Central memory CD4-positive, alpha-beta T cell (primary cell): ENCODE measurements around the gene ARHGAP32.
"Not testable (repeated sequence)": the region's sequence is repeated elsewhere in the genome, so short reads cannot be mapped to it uniquely, and the experiment has no call there.

Experiments used
- DNase-seq: peaks from one replicate; pipeline ENCODE4 v3.0.0; 2022

Gene ARHGAP32

DNA sequence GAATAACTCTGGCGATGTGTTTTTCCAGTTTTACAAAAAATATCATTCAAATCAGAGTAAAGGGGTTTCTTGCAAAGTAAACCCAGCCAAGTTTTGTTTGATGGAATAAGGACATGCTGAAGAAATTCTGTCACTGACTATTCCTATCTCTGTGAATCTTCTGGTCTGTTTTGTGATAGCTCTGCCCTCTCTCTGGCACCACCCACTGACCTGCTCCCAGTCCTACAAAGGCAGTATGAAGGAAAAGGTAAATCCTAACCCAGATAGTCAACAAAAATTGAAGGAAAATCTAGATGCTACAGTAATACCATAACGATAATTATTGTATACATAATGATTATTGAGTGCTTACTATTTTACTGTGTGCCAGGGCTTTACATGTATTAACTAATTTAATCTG is 173.1 kb downstream of the ARHGAP32 start:
- no peak for DNase-seq

DNA sequence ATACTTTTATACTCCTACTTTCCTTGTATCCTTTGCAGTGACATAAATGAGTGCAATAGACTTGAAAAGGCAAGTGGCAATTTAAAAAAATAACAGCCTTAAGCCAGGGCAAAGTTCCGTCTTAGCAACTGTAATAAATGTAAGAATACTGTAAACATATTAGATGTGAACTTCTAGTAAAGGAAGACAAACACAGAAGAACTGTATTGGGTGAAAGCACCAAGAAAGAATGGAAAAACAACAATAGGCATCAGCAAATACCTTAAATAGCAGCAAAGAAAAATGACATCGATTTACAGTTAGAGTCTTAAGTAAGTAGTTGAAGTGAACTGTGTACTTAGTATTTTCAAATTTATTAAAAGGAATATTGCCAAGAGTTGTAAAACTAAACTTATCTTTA is 174.0 kb downstream of the ARHGAP32 start:
- DNase-seq = no peak

DNA sequence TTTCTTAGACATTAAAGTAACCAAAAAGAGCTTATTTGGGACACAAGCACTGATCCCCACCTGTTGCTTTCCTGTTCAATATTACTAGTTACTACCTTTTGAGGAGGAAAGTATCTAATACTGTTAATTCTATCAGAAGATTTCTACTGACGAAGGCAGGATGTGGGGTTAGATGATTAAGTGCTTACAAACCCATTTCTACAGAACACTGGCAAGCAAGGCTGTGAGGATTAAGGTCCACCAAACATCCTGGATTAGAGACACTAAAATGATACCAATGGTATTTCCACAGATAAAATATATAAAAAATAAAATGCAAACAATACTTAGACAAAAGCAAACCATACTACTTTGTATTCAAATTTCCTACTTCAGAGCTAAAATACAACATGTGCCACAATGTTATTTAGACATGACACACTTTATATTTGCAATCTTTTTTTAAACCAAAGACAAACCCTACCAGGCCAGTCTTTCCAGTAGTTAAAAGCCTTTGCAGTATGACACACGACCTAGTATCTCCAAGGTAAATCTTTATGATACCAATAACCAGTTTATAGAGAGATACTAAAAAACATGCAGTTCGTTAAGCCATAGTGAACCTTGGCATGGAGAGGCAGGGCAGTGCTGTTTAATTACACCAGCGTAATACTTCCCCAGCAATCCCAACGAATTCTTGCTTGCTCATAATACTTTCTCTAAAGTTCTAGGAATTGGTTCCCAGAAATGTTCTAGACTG is 178.2 kb downstream of the ARHGAP32 start:
- no peak for DNase-seq

DNA sequence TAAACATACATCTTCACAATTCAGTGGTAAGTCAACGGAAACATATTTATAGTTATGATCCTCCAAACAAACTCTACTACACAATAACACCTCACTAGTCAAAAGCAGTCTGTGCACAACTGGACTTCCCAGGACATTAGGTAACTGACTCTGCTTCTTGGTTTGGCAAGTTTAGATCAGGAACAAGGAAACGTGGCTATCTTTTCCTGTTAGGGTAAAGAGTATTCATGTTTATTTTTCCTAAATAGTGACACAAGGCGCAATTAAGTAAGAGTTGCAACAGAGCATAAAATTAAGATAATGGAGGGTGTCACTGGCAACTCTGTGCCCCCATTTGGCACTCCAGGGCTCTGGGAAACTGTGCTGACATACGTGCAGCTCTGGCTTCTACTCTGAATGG is 179.2 kb downstream of the ARHGAP32 start:
- no peak for DNase-seq

DNA sequence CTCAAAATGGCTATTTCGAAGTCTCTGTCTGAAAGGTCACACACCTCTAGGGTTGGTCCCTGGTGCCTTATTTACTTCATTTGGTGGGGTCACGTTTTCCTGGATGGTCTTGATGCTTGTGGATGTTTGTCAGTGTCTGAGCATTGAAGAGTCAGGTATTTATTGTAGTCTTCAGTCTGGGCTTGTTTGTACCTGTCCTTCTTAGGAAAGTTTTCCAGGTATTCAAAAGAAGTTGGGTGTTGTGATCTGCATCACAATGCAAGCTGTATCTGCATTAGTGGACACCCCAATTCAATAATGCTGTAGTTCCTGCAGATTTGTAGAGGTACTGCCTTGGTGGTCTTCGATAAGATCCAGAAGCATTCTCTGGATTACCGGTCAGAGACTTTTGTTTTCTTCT is 186.0 kb downstream of the ARHGAP32 start:
- no peak for DNase-seq

DNA sequence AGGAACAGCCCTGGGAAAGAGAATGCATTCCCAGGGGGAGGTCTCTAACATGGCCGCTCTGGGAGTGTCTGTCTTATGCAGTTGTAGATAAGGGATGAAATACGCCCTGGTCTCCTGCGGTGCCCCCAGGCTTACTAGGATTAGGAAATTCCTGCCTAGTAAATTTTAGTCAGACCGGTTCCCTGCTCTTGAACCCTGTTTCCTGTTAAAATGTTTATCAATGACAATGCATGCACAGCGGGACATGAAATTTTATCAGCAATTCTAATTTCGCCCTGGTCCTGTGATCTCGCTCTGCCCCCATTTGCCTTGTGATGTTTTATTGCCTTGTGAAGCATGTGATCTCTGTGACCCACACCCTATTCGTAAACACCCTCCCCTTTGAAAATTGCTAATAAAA is 193.0 kb downstream of the ARHGAP32 start:
- not testable (repeated sequence) for DNase-seq

DNA sequence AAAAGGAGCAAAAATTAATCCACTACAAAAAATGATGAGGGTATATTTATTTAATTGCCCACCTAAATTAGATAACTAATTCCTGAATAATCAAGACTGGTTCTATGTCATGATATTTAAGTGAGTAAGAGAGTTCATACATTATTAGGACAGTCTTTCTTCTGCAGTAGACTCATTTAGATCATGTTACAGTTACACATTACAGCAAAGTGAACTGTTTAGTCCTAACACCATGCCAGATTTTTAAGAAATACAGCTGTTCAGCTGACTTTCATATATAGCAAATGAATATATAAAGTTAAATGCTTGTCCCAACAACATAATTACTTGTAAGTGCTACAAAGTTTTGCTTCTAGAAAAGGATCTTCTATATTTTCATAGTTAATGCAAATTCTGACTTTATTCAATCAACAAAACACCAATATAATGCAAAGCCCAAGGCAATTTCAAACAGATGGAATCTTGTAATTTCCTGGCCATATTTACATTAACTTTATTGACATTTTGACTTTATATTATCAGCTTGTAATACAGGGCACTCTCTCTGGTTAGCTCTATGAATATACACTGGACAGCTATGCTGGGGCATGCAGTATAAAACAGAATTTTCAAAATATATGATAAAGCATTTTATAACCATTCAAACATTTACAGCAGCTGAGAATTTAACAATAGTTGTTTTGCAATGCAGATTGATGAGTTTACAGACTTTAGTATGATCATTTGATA is 203.7 kb downstream of the ARHGAP32 start:
- no peak for DNase-seq

DNA sequence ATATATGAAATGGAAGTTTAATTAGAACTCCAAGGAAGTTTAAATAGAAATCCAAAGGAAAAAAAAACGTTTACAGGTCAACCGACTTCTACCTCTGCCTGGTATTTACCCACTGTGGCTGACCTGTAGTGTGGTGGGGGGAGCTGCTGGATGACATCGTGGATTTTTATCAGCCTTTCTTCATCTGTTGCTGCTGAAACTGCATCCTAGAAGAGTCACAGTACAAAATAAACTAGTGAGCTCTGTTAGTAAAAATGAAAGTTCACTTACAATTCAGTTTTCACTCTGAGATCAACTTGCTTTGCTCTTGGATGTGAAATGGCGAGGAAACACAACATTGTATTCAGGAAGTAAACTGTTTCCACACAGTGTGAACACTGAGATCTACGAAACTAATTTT is 206.2 kb downstream of the ARHGAP32 start:
- no peak for DNase-seq

DNA sequence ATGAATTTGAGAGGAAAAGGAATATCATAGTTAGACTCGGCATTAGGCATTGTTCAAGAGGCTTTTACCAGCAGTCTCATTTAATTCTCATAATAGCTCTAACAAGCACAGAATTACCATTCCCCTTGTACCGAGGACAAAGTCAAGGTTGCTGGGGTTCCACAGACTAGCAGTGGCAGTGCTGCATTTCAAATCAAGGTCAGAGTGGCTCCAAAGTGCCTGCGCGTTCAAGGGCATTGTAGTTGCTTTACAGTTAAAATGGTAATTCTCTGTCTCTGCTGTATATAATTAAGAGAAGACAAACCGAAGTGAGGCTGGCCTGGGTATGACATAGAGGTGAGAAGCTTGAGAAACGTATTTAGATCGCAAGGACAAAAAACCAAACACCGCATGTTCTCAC is 209.1 kb downstream of the ARHGAP32 start:
- no peak for DNase-seq

DNA sequence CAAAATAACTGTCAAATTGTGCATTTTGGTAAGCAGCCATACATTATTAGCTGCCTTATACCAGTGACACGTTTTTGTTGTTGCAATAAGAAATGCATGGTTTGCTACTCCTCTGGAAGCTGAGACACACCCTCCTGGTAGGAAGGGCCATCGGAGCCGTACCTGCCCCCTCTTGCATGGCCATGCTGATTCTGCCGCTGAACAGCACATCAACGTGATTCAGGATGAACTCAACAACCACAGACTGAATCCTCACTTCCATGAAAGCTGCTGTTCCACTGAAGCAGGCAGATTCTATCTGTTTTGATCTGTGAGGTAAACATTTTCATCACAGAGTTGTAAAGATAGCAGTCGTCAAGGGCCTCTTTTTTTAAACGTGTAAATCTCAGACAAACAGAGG is 210.9 kb downstream of the ARHGAP32 start:
- no peak for DNase-seq

DNA sequence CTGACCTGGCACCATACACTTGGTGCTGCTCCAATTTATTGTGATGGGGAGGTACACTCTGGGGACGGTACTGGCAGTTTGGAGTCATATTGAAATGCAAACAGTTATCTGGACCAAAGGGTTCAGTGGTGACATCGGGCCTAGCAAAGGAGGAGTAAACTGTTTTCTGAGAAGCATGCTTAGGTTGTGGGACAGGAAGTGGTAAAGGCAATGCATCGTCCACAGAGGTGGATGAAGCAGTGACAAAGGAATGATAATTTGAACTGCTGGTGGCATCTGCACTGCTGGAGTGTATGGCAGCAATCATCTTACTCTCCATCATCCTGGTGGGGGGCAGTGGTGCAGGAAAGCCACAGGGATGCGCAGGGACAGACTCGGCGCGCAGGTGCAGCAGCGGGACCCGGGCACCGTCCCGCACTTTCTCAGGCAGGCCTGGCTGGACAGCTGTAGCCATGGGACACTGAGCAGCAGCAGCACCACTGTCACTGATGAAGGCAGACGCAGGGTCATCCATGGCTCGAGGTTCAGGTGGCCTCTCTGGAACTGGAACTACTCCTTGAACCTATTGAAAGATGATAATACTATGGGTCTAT is 221.4 kb downstream of the ARHGAP32 start:
- DNase-seq = no peak

DNA sequence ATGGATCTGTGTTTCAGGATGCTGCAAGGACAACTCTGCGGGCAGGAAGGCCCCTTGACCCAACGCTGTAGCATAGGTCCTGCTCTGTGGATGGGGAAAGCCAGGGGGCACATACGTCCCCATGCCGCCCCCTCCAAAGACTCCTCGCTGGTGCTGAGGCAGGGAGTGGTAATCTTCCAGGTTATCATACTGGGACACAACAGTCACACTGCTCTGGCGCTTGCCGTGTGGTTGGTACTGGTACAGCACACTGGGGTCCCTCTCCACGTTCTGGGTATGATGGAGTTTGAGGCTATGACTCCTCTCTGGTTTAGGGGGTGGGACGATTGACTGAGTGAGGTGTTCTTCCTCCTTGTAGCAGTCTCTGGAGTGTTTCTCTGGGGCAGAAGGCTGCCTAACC is 223.2 kb downstream of the ARHGAP32 start:
- DNase-seq = no peak

DNA sequence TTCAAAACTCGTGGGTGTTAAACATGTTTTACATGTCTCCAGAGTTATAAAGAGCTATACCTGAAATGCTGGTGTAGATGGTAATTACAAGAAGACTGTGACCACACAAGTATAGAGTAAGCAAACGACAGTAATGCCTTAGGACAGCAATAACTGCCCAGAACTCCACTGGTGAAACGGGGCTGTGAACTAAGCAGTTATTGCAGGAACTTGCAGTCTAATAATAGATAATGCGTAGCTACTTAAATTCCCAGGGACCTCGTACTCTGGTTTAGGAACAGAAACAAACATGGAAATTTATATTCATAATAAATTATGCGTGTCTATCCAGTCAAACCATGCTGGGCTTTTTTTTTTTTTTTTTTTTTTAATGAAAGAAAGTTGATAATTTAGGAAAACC is 224.5 kb downstream of the ARHGAP32 start:
- no peak for DNase-seq

DNA sequence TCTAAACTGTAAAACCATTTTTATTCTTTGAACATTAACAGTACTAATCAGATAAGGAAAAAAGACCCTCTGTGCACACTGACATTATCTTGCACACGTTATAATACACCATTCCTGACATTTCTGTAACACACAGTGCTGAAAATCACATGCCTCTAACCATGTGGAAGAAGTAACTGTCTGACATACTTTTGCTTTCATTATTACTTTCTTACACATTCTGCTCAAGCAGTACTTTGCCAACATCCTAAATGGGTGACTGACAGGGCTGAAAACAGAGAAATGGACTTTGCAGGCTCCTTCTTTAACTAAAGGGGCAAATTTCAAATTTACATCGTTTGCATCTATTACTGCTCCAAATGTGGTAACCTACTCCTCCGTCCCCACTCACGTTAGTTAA is 226.6 kb downstream of the ARHGAP32 start:
- DNase-seq = no peak

DNA sequence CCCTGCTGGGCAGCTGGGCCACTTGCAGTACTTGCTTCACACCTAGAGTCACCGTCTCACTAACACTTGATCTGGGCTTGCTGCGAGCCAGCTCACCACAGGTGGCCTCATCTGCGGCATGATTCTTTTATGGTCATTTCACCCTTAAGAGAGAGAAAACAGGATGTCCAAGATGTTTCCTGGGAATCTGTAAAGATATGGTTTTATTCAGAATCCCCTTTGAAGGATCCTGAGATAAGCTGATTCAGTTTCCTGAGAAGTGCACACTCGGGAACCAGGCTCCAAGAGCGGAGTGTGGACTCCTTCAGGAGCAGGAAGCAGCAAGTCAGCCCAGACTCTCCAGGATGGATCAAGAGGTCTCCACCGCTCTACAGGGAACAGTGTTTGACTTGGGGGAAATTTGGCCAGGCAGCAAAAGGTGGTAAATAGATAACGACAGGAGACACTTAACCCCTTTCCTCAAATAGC is 227.6 kb downstream of the ARHGAP32 start:
- no peak for DNase-seq

DNA sequence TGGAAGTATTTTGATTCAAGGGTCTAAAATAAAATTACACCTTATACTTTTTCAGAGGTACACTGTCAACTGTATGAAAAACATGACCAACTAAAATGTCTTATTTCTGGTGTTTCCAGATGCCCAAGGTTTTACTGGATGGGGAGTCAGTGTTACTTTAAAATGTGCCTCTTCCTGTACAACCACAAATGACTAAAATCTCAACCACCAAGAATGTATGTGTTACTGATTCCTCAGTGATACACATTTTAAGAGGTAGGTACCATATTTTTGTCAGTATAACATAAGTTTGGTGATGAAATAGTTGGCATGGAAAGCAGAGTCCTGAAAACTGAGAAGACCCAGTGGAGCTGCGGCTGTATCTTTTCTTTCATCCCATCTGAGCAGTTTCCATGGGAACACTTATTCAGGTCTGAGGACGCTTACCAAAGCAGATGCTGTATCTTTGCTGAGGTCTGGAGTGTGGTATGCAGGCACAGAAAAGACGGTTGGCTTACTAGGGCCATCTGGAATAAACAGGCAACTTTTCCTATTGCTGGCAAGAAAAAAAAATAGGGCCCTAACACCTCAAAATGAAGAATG is 228.3 kb downstream of the ARHGAP32 start:
- DNase-seq = no peak

DNA sequence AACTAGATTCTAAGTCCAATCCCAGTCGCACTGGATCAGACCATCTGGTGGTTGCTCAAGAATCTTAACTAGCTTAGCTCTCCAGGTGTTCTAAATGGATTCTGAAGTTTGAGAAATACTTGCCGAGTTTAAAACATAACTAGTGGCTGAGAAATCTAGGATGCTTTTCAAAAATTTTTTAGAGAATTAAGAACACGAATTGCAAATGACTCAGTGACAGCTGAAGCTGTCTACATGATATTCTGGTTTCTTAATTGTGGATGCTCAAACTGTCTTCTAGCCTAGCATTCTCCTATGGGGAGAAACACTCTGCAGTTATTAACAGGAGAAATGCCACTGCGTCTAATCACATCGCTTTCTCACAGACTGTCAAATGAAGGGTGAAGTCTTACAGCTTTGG is 229.2 kb downstream of the ARHGAP32 start:
- no peak for DNase-seq

DNA sequence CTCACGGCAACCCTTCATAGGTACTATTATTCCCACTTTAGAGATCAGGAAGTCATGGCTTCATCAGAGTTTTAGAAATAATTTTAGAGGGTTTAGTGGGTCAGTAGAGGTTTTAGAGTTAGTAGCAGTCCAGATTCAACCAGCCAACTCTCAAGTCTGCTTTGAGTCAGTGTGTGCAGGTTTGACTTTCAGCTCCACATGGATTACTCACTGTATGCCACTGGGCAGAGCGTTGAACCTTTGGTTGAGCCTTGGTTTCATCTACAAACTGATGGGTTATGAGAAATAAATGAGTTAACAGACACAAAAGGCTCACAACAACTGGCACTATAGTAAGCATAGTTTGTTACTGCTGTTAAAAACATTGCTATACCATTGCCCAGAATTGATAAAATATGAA is 230.5 kb downstream of the ARHGAP32 start:
- no peak for DNase-seq

DNA sequence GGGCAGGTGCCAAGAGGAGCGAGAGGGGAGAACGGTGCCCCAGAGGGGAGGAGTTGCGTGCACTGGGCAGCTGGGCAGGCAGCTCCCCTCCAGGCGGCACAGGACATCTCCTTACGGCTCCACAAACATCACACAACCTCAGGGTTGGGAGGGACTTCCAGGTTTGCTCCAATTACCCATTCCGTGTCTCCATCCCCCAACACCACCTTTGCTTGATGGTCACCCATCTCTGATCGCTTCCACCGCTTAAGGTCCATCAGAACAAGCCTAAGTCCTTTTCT is 235.0 kb downstream of the ARHGAP32 start:
- no peak for DNase-seq

DNA sequence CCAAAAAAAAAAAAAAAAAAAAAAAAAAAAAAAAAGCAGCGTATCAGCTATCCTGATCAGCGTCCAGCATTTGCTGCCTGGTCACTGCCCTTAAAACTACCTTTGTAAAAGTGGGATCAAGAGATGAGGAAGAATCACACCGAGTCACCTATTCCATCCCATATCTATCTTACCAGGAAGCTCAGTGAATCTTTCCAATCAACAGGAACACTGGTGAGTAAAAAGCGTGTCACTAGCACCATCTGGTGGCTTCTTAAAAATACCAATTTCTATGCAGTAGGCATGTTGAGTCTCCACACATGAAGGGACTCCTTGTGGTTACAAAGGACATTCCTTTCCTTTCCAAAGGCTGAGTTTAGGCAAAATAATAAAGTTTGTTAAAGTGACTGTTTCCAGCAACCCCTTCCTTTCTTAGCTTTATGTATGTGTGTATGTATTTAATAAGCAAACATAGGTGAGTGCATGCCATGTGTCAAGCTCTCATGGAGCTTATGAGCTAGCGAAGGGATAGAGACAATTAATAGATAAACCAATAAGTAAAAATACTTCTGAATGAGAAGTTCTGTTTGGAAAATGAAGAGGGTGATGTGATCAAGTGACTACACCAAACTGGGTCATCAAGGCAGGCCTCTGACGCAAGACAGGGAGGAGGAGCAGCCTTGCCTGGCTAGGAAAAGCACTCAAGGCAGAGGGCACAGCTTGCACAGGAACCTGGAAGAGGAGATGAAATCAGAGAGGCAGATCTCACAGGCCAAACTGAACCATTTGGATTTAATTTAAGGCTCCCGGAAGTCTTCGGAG is 235.5 kb downstream of the ARHGAP32 start:
- DNase-seq = peak; percentile 34

DNA sequence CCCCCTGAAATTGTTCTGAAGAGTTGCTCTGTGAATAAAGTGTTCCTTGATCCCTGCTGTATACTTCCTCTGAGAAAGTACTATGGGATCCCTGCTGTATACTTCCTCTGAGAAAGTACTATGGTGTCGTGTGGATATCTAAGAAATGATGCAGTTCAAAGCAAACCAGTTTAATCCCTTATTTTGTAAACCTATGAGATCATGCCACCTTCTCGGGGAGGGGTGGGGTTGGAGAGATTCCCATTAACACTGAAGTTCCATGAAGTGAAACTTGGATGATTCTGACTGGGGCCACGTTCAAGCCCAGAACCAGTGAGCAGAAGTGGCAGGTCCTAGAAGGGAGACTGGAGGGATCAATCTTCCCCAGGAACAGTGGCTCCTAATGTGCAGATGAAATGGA is 236.5 kb downstream of the ARHGAP32 start:
- DNase-seq = no peak

DNA sequence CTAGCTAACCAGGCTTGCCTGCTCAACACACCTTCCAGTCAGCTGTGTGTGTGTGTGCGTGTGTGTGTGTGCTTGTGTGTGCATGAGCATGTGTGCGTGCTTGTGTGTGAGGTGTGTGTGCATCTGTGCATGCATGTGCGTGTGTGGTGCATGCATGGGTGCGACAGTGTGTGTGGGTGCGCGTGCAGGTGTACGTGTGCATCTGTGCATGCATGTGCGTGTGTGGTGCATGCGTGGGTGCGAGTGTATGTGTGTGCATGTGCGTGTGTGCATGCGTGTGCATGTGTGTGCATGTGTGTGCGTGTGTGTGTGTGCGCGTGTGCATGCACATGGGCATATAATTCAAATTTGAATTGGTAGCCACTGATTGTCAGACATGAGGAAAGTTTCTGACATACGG is 239.0 kb downstream of the ARHGAP32 start:
- DNase-seq = no peak

DNA sequence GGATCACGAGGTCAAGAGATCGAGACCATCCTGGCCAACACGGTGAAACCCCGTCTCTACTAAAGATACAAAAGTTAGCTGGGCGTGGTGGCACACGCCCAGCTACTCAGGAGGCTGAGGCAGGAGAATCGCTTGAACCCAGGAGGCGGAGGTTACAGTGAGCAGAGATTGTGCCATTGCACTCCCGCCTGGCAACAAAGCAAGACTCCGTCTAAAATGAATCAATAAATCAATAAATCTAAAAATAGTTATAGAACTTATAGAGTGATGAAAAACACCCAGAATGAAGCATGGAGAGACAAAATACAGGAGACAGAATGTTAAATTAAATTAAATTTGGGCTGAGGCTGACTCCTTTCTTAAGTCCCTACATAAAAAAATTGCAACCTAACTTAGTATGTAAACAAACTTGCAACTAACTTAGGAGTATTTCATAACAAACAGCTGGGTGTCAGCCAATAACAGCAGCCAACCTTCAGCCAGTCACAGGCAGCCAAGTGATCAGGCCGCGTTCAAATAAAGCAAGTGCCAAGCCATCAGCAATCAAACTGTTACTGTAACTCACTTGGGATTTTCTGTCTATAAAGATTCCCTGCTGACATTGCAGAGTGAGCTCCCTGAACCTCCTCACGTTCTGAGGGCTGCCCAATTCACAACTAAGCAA is 242.2 kb downstream of the ARHGAP32 start:
- no peak for DNase-seq
